ENCODE results near the gene EPN1. TPM values are rescaled to one million over a fixed set of nuclear protein-coding genes. Genes with fewer than 3 reads are reported as not detected.
"Not testable (repeated sequence)": the region's sequence is repeated elsewhere in the genome, so short reads cannot be mapped to it uniquely, and the experiment has no call there.

EPN1 gene
- total RNA-seq, 4 donors from 2014 or later: 52.1 to 168 (median 77.4) TPM

- H3K36me3 ChIP-seq: no peaks in the 10 kb centered on the region
- H3K4me3 ChIP-seq: no peak overlapping the region
- H3K9me3 ChIP-seq: no peaks in the 10 kb centered on the region
- TF ChIP-seq CTCF (IDR thresholded peaks at IDR 0.05) (no peak), POLR2A (IDR thresholded peaks at IDR 0.05) (no peak)
- H3K4me1 ChIP-seq: no peaks in the 10 kb centered on the region
- H3K27ac ChIP-seq: no peak overlapping the region
- peaks cover 0 to 19% (median 0%) of the 10 kb centered on the region in 4 donors for H3K27me3 ChIP-seq
- WGBS, 2 donors: 71% methylated on average over 18 of the region's 18 CpGs; no CpG with 5 or more reads in 1 of the 2 donors
- no peak for DNase-seq
- intact Hi-C loops (cut with DNase I): no loop called here
Measured at GRCh38 chr19:55711719-55712118, 36.7 kb downstream of the EPN1 start.

GRCh38 chr19:55712804-55713631 is 38.0 kb downstream of the EPN1 start:
- intact Hi-C loops (cut with DNase I): no loop called here
- no peak overlapping the region for H3K4me3 ChIP-seq
- no peaks in the 10 kb centered on the region for H3K36me3 ChIP-seq
- no peaks in the 10 kb centered on the region for H3K4me1 ChIP-seq
- peaks cover 0 to 32% (median 0%) of the 10 kb centered on the region in 4 donors for H3K27me3 ChIP-seq
- WGBS, 2 donors: 69 to 86% methylated on average over 2 of the region's 3 CpGs
- TF ChIP-seq POLR2A (IDR thresholded peaks at IDR 0.05): no peak
- TF ChIP-seq CTCF (IDR thresholded peaks at IDR 0.05): no peak
- H3K27ac ChIP-seq: no peak overlapping the region
- no peak for DNase-seq
- no peaks in the 10 kb centered on the region for H3K9me3 ChIP-seq

GRCh38 chr19:55716531-55716930 is 41.5 kb downstream of the EPN1 start:
- Histone ChIP-seq H3K4me1 (no peaks in the 10 kb centered on the region), H3K9me3 (peaks cover 0 to 5% (median 3%) of the 10 kb centered on the region in 3 donors), H3K4me3 (no peak overlapping the region), H3K27me3 (peaks cover 0 to 64% (median 0%) of the 10 kb centered on the region in 4 donors), H3K27ac (no peak overlapping the region), H3K36me3 (no peaks in the 10 kb centered on the region)
- TF ChIP-seq POLR2A (IDR thresholded peaks at IDR 0.05): no peak
- TF ChIP-seq CTCF (IDR thresholded peaks at IDR 0.05): no peak
- intact Hi-C loops (cut with DNase I): no loop called here
- no peak for DNase-seq
- 79 to 84% methylated on average over 11 to 13 of the region's 15 CpGs for WGBS, 2 donors

- DNase-seq: no peak
- H3K4me3 ChIP-seq: no peak overlapping the region
- intact Hi-C loops (cut with DNase I): no loop called here
- TF ChIP-seq POLR2A (IDR thresholded peaks at IDR 0.05) (no peak), CTCF (IDR thresholded peaks at IDR 0.05) (no peak)
- 56 to 77% methylated on average over 6 to 7 of the region's 11 CpGs for WGBS, 2 donors
- H3K27ac ChIP-seq: no peak overlapping the region
- H3K9me3 ChIP-seq: peaks cover 0 to 12% (median 9%) of the 10 kb centered on the region in 3 donors
- peaks cover 0 to 71% (median 0%) of the 10 kb centered on the region in 4 donors for H3K27me3 ChIP-seq
- H3K36me3 ChIP-seq: no peaks in the 10 kb centered on the region
- H3K4me1 ChIP-seq: no peaks in the 10 kb centered on the region
Measured at GRCh38 chr19:55717251-55717650, 42.2 kb downstream of the EPN1 start.

GRCh38 chr19:55717879-55718711 is 43.1 kb downstream of the EPN1 start:
- H3K27ac ChIP-seq; H3K4me3 ChIP-seq; H3K4me1 ChIP-seq; H3K36me3 ChIP-seq; DNase-seq; intact Hi-C loops (cut with DNase I): not testable (repeated sequence)
- Histone ChIP-seq H3K27me3 (peaks cover 0 to 73% (median 0%) of the 10 kb centered on the region in 4 donors), H3K9me3 (peaks cover 0 to 13% (median 9%) of the 10 kb centered on the region in 3 donors)
- WGBS, 2 donors: 36 to 55% methylated on average over 9 to 13 of the region's 13 CpGs
